Gastrocnemius medialis (tissue), 4 donors: Measurements from ENCODE around the gene GABBR2. TPM values are rescaled to one million over a fixed set of nuclear protein-coding genes. Genes with fewer than 3 reads are reported as not detected.
"Not testable (repeated sequence)": the region's sequence is repeated elsewhere in the genome, so short reads cannot be mapped to it uniquely, and the experiment has no call there.

Experiments
- ATAC-seq, 2 donors: fragments of 150-250 bp; one replicate each; pipeline ENCODE4 v1.9.1; 2016
- DNase-seq, 2 donors: peaks; one replicate each; pipeline ENCODE4 v3.0.0-alpha.2; 2019
- H3K27ac ChIP-seq, 4 donors: fragments of 200-600 bp; sonication (generic); 1 replicate in 1 of 4; 2 replicates in 3 of 4; pipeline ENCODE4 v1.5.1; 2016 to 2018; ENCODE audit warnings: mild to moderate bottlenecking in 2 of 4, moderate library complexity in 1 of 4
- H3K27me3 ChIP-seq, 3 donors: fragments of 200-600 bp; sonication (generic) in 2 of 3; 1 replicate in 1 of 3; 2 replicates in 2 of 3; pipeline versions ENCODE4 v1.5.1 to v1.6.0; 2016 to 2019; ENCODE audit warnings: mild to moderate bottlenecking in 1 of 3, moderate library complexity in 1 of 3
- H3K36me3 ChIP-seq, 2 donors: fragments of 200-600 bp; sonication (generic) in 1 of 2; one replicate each; pipeline ENCODE4 v1.5.1; 2017 to 2018
- H3K4me1 ChIP-seq, 2 donors: fragments of 200-600 bp; sonication (generic) in 1 of 2; one replicate each; pipeline ENCODE4 v1.5.1; 2016 to 2017; ENCODE audit warnings: mild to moderate bottlenecking in 2 of 2
- H3K4me3 ChIP-seq, 4 donors: fragments of 200-600 bp; sonication (generic) in 3 of 4; 1 replicate in 1 of 4; 2 replicates in 3 of 4; pipeline ENCODE4 v1.5.1; 2016 to 2019; ENCODE audit warnings: mild to moderate bottlenecking in 2 of 4
- H3K9me3 ChIP-seq, 3 donors: fragments of 200-600 bp; sonication (generic) in 2 of 3; 1 replicate in 1 of 3; 2 replicates in 2 of 3; pipeline ENCODE4 v1.5.1; 2016 to 2019
- POLR2A ChIP-seq, 2 donors: fragments of 450-650 bp; IDR thresholded peaks; one replicate each; pipeline ENCODE4 v1.6.1; 2017; ENCODE audit warnings: antibody characterized with exemption in 2 of 2, mild to moderate bottlenecking in 2 of 2, moderate library complexity in 2 of 2
- in situ Hi-C, 4 donors: fragments of 200-750 bp; cut with MboI; loops; one replicate each; pipeline versions ENCODE4 v1.15.0 to v1.8.0; 2017; ENCODE audit warnings: low sequenced_read_pairs in 4 of 4
- intact Hi-C: fragments of 100-400 bp; cut with DNase I; formaldehyde crosslinking; loops from one replicate; pipeline ENCODE4 v1.15.1; 2023; ENCODE audit warnings: low total_unique reads
- total RNA-seq, 4 donors: library from RNA; depleted of rRNA; stranded (reverse); fragments of >200 nt; gene quantifications; one replicate each; pipeline versions ENCODE4 v1.1.0 to v1.2.3, GENCODE V29; 2016
- TF ChIP-seq, protein P1 (sequence below), 5 experiments: fragments of 450-650 bp in 3 of 5; fragments of 200-600 bp in 2 of 5; sonication (generic) in 2 of 5; IDR thresholded peaks in 4 of 5; conservative IDR thresholded peaks in 1 of 5; 1 replicate in 4 of 5; 2 replicates in 1 of 5; pipeline ENCODE4 v1.5.1; 2016 to 2019; ENCODE audit warnings: antibody characterized with exemption in 5 of 5, mild to moderate bottlenecking in 3 of 5, moderate library complexity in 3 of 5

The GABBR2 gene
- total RNA-seq, 4 donors from 2014 or later: 0.46 to 0.80 TPM; not detected in 2

DNA sequence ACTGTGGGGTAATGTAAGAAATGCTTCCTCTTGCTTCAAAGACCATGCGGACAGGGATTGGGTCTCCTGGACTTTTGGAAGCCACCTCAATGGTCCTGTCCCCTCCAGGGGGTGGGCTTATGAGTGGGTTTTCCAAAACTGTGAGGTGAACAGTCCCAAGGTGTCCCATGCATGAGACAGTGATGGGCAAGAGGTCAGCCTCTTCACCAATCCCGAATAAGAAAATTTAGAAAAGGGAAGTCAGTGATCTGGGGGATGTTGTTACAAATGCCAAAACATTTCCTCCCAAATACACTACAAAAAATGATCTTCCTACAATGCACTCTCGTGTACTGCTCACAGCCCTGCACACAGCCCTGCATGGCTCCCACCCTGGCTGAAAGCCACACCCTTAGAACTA, 237.6 kb downstream of the GABBR2 start:
- intact Hi-C loops: no loop called here
- in situ Hi-C loops: no loop called here
- no peaks in the 10 kb centered on the region for H3K9me3 ChIP-seq
- no peak for DNase-seq
- H3K27ac ChIP-seq: no peak overlapping the region
- no peak overlapping the region for H3K4me3 ChIP-seq
- H3K36me3 ChIP-seq: no peaks in the 10 kb centered on the region
- H3K4me1 ChIP-seq: no peaks in the 10 kb centered on the region
- TF ChIP-seq, protein P1, sequence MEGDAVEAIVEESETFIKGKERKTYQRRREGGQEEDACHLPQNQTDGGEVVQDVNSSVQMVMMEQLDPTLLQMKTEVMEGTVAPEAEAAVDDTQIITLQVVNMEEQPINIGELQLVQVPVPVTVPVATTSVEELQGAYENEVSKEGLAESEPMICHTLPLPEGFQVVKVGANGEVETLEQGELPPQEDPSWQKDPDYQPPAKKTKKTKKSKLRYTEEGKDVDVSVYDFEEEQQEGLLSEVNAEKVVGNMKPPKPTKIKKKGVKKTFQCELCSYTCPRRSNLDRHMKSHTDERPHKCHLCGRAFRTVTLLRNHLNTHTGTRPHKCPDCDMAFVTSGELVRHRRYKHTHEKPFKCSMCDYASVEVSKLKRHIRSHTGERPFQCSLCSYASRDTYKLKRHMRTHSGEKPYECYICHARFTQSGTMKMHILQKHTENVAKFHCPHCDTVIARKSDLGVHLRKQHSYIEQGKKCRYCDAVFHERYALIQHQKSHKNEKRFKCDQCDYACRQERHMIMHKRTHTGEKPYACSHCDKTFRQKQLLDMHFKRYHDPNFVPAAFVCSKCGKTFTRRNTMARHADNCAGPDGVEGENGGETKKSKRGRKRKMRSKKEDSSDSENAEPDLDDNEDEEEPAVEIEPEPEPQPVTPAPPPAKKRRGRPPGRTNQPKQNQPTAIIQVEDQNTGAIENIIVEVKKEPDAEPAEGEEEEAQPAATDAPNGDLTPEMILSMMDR (IDR thresholded peaks at IDR 0.05 in 4 of 5, conservative IDR thresholded peaks at IDR 0.05 in 1 of 5): no peak
- TF ChIP-seq POLR2A (IDR thresholded peaks at IDR 0.05): no peak
- ATAC-seq: no peak
- H3K27me3 ChIP-seq: no peaks in the 10 kb centered on the region

DNA sequence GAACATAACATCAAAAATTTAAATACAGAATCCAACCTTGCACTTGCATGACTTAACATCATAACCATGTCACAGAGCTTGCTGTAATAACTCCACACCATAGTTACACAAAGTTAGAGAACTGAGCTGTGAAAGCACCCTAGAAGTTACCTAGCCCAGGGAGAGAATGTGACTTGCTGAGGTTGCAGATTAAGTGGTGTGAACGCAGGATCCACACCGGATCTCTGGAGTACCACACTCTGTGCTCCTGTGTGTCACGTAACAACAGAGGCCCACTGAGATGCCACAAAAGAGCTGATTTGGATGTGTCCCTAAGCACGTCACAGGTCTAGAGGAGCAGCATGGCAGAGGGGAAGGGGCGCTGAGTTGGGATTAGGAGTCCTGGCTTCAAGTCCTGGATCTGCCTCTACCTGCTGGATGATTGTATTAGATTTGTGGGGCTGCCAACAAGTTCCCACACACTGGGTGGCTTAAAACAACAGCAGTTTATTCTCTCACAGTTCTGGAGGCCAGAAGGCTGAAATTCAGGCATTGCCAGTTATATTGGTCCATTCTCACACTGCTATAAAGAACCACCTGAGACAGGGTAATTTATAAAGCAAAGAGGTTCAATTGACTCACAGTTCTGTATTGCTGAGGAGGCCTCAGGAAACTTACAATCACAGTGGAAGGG, 240.0 kb downstream of the GABBR2 start:
- H3K9me3 ChIP-seq: no peaks in the 10 kb centered on the region
- H3K4me1 ChIP-seq: no peaks in the 10 kb centered on the region
- no peaks in the 10 kb centered on the region for H3K36me3 ChIP-seq
- intact Hi-C loops (no loop called here), in situ Hi-C loops (no loop called here)
- TF ChIP-seq, protein P1 (IDR thresholded peaks at IDR 0.05 in 4 of 5, conservative IDR thresholded peaks at IDR 0.05 in 1 of 5): no peak
- TF ChIP-seq POLR2A (IDR thresholded peaks at IDR 0.05): no peak
- DNase-seq (no peak), ATAC-seq (no peak)
- no peaks in the 10 kb centered on the region for H3K27me3 ChIP-seq
- H3K4me3 ChIP-seq: no peak overlapping the region
- no peak overlapping the region for H3K27ac ChIP-seq

DNA sequence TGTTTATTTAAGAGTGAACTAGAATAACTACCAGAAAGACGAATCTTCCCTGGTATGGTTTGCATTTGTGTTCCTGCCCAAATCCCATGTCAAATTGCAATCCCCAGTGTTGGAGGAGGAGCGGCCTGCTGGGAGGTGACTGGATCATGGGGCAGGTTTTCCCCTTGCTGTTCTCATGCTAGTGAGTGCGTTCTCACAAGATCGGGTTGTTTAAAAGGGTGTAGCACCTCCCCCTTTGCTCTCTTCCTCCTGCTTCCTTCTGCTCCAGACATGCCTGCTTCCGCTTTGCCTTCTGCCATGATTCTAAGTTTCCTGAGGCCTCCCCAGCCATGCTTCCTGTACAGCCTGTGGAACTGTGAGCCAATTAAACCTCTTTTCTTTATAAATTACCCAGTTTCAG, 242.9 kb downstream of the GABBR2 start:
- DNase-seq (no peak), ATAC-seq (no peak)
- H3K4me1 ChIP-seq: no peaks in the 10 kb centered on the region
- no peaks in the 10 kb centered on the region for H3K36me3 ChIP-seq
- TF ChIP-seq, protein P1 (IDR thresholded peaks at IDR 0.05 in 4 of 5, conservative IDR thresholded peaks at IDR 0.05 in 1 of 5): no peak
- TF ChIP-seq POLR2A (IDR thresholded peaks at IDR 0.05): no peak
- intact Hi-C loops (no loop called here), in situ Hi-C loops (no loop called here)
- no peak overlapping the region for H3K4me3 ChIP-seq
- no peak overlapping the region for H3K27ac ChIP-seq
- H3K9me3 ChIP-seq: no peaks in the 10 kb centered on the region
- H3K27me3 ChIP-seq: no peaks in the 10 kb centered on the region

DNA sequence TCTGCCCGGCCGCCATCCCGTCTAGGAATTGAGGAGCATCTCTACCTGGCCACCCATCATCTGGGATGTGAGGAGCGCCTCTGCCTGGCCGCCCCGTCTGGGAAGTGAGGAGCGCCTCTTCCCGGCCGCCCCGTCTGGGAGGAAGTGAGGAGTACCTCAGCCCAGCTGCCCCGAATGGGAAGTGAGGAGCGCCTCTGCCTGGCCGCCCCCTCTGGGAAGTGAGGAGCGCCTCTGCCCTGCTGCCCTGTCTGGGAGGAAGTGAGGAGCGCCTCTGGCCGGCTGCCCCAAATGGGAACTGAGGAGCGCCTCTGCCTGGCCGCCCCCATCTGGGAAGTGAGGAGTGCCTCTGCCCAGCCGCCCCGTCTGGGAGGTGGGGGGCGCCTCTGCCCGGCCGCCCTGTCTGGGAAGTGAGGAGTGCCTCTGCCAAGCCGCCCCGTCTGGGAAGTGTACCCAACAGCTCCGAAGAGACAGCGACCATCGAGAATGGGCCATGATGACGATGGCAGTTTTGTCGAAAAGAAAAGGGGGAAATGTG, 244.5 kb downstream of the GABBR2 start:
- H3K27me3 ChIP-seq, H3K4me3 ChIP-seq, H3K4me1 ChIP-seq, intact Hi-C loops, ATAC-seq, H3K27ac ChIP-seq, H3K36me3 ChIP-seq, in situ Hi-C loops, H3K9me3 ChIP-seq, DNase-seq: not testable (repeated sequence)

DNA sequence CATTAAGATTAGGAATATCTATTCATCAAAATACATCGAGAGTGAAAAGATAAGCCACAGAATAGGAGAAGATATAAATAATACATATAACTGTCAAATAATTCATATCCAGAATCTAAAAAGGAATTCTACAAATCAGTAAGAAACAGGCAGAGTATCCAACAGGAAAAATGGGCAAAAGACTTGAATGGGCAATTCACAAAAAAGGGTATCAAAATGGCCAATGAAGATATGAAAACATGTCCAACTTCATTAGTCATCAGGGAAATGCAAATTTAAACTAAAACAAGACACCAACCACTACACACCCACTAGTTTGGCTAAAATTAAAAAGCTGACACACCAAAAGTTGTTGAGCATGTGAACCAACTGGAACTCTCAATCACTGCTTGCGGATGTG, 246.4 kb downstream of the GABBR2 start:
- in situ Hi-C loops (no loop called here), intact Hi-C loops (no loop called here)
- Histone ChIP-seq H3K4me1 (no peaks in the 10 kb centered on the region), H3K36me3 (no peaks in the 10 kb centered on the region), H3K27ac (no peak overlapping the region), H3K4me3 (no peak overlapping the region), H3K9me3 (no peaks in the 10 kb centered on the region), H3K27me3 (no peaks in the 10 kb centered on the region)
- TF ChIP-seq POLR2A (IDR thresholded peaks at IDR 0.05): no peak
- TF ChIP-seq, protein P1 (IDR thresholded peaks at IDR 0.05 in 4 of 5, conservative IDR thresholded peaks at IDR 0.05 in 1 of 5): no peak
- no peak for ATAC-seq
- DNase-seq: no peak
